BJ (cell line): Measurements from ENCODE around the gene BTNL9. TPM values are rescaled to one million over a fixed set of nuclear protein-coding genes. Genes with fewer than 3 reads are reported as not detected.
"Not testable (repeated sequence)": the region's sequence is repeated elsewhere in the genome, so short reads cannot be mapped to it uniquely, and the experiment has no call there.

Experiments
- CTCF ChIA-PET: fragments of 350-600 bp; formaldehyde crosslinking; extraction: SDS; loops from one replicate; lab custom pipeline; 2021; ENCODE audit warnings: antibody characterized with exemption, inconsistent platforms; lab: Yijun Ruan, JAX
- POLR2A ChIA-PET: fragments of 300-600 bp; sonication (Branson Sonifier 250); formaldehyde crosslinking; extraction: SDS; loops from one replicate; lab custom pipeline; 2021; ENCODE audit warnings: antibody characterized with exemption; lab: Charles Lee
- DNase-seq: peaks from one replicate; pipeline ENCODE4 v3.0.0-alpha.2; 2011; ENCODE audit warnings: low read depth
- H3K27me3 ChIP-seq: 2 replicates; pipeline ENCODE4 v1.6.0; 2011; ENCODE audit warnings: low read length; ENCODE audit not compliant: control insufficient read depth, insufficient read depth
- H3K36me3 ChIP-seq: 2 replicates; pipeline ENCODE4 v1.5.1; 2011; ENCODE audit warnings: low read length; ENCODE audit not compliant: control insufficient read depth, insufficient read depth
- H3K4me3 ChIP-seq: 2 replicates; pipeline ENCODE4 v1.5.1; 2011; ENCODE audit warnings: low read depth, mild to moderate bottlenecking, control low read depth, low read length
- polyA minus RNA-seq: library from RNA; depleted of rRNA, polyadenylated mRNA; stranded (reverse); fragments of >200 nt; gene quantifications from 2 replicates; pipeline ENCODE4 v1.2.3, GENCODE V29; 2011; rRNA and poly(A)+ RNA removed
- polyA plus RNA-seq: library from polyadenylated mRNA; depleted of rRNA; stranded (reverse); fragments of >200 nt; gene quantifications from 2 replicates; pipeline ENCODE4 v1.2.3, GENCODE V29; 2011; rRNA removed
- TF ChIP-seq, protein P1 (sequence below): IDR thresholded peaks from 2 replicates; pipeline ENCODE4 v1.5.1; 2011; ENCODE audit warnings: low read depth, mild to moderate bottlenecking, control low read depth, inconsistent platforms, low read length, moderate library complexity; ENCODE audit not compliant: insufficient read depth

BTNL9 gene
- not detected in 2 replicates for polyA plus RNA-seq
- not detected in 2 replicates for polyA minus RNA-seq

- H3K4me3 ChIP-seq, result no peak within 1 kb of the TSS
- ChIA-PET POLR2A (no interaction called here), CTCF (no interaction called here)
- no peak for DNase-seq
- H3K27me3 ChIP-seq, result no peaks in the 10 kb centered on the region
- H3K36me3 ChIP-seq, result no peaks in the 10 kb centered on the region
- TF ChIP-seq, protein P1, sequence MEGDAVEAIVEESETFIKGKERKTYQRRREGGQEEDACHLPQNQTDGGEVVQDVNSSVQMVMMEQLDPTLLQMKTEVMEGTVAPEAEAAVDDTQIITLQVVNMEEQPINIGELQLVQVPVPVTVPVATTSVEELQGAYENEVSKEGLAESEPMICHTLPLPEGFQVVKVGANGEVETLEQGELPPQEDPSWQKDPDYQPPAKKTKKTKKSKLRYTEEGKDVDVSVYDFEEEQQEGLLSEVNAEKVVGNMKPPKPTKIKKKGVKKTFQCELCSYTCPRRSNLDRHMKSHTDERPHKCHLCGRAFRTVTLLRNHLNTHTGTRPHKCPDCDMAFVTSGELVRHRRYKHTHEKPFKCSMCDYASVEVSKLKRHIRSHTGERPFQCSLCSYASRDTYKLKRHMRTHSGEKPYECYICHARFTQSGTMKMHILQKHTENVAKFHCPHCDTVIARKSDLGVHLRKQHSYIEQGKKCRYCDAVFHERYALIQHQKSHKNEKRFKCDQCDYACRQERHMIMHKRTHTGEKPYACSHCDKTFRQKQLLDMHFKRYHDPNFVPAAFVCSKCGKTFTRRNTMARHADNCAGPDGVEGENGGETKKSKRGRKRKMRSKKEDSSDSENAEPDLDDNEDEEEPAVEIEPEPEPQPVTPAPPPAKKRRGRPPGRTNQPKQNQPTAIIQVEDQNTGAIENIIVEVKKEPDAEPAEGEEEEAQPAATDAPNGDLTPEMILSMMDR, result no peak
These were observed at the start of gene BTNL9 for GRCh38 chr5:181039931-181040630. Gene BTNL9 (plus strand): TSS chr5:181040266. CDS start chr5:181045490, 5,224 bp downstream.

GRCh38 chr5:180990882-180991242, 49.2 kb upstream of the BTNL9 start:
- TF ChIP-seq, protein P1, result no peak
- ChIA-PET POLR2A (no interaction called here), CTCF (no interaction called here)
- no peak for DNase-seq
- Histone ChIP-seq H3K4me3 (no peak overlapping the region), H3K36me3 (no peaks in the 10 kb centered on the region), H3K27me3 (no peaks in the 10 kb centered on the region)

DNA sequence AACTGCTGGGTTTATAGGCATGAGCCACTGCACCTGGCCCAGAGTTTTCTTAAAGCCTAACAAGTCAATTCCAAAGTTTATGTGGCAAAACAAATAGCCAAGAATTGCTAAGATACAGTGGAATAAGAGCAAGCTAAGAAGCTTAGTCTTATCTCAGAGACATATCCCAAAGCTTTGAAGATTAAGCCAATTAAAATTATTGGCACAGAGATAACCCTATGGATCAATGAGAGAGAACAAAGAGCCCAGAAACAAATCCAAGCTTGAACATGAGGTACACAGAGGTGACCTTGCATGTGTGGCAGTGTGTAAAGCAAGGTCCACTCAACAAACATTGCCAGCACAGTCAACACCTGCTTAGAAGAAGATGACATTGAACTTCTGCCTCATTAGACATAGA, 38.1 kb upstream of the BTNL9 start:
- CTCF ChIA-PET, result no interaction called here
- TF ChIP-seq, protein P1, result no peak
- H3K4me3 ChIP-seq, result no peak overlapping the region
- DNase-seq, result no peak
- no peaks in the 10 kb centered on the region for H3K36me3 ChIP-seq
- POLR2A ChIA-PET, result no interaction called here
- H3K27me3 ChIP-seq, result no peaks in the 10 kb centered on the region

- TF ChIP-seq, protein P1, result no peak
- no peak for DNase-seq
- Histone ChIP-seq H3K27me3 (no peaks in the 10 kb centered on the region), H3K36me3 (no peaks in the 10 kb centered on the region), H3K4me3 (no peak overlapping the region)
- ChIA-PET CTCF (no interaction called here), POLR2A (no interaction called here)
These were observed 34.3 kb upstream of the BTNL9 start for GRCh38 chr5:181005791-181006190.

DNA sequence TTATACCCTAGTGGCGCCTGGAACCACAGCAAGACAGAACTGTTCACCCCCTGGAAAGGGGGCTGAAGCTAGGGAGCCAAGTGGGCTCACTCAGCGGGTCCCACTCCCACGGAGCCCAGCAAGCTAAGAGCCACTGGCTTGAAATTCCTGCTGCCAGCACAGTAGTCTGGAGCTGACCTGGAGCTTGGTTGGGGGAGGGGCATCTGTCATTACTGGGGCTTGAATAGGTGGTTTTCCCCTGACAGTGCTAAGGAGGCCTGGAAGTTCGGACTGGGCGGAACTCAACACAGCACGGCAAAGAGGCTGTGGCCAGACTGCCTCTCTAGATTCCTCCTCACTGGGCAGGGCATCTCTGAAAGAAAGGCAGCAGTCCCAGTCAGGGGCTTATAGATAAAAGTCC, 31.9 kb upstream of the BTNL9 start:
- CTCF ChIA-PET, result interaction anchor here (1.0 kb wide), 1 partner anchor 228 kb away, joined by 3 read pairs; no protein-coding TSS in a partner anchor
- H3K4me3 ChIP-seq, result no peak overlapping the region
- H3K27me3 ChIP-seq, result no peaks in the 10 kb centered on the region
- no peak for DNase-seq
- POLR2A ChIA-PET, result no interaction called here
- TF ChIP-seq, protein P1, result no peak
- no peaks in the 10 kb centered on the region for H3K36me3 ChIP-seq

- DNase-seq, H3K27me3 ChIP-seq, H3K4me3 ChIP-seq, H3K36me3 ChIP-seq, POLR2A ChIA-PET, CTCF ChIA-PET: not testable (repeated sequence)
These were observed 30.0 kb upstream of the BTNL9 start for GRCh38 chr5:181010018-181010417.

- H3K4me3 ChIP-seq, POLR2A ChIA-PET, H3K27me3 ChIP-seq, H3K36me3 ChIP-seq, DNase-seq, CTCF ChIA-PET: not testable (repeated sequence)
These were observed 25.4 kb upstream of the BTNL9 start for GRCh38 chr5:181014654-181015053.

GRCh38 chr5:181017448-181017847, 22.6 kb upstream of the BTNL9 start:
- POLR2A ChIA-PET, CTCF ChIA-PET, H3K27me3 ChIP-seq: not testable (repeated sequence)

More at GRCh38 chr5:181017448-181017847, 22.6 kb upstream of the BTNL9 start:
- DNase-seq, H3K36me3 ChIP-seq, H3K4me3 ChIP-seq: not testable (repeated sequence)
